Measurements from ENCODE around the gene SELP. TPM values are rescaled to one million over a fixed set of nuclear protein-coding genes. Genes with fewer than 3 reads are reported as not detected.

SELP gene
- total and polyA plus RNA-seq, 2 of the 13 experiments (the other 11 are each of a cell fraction or from before 2014, with no cell fraction given) = 0.11 TPM; not detected in 1

DNA sequence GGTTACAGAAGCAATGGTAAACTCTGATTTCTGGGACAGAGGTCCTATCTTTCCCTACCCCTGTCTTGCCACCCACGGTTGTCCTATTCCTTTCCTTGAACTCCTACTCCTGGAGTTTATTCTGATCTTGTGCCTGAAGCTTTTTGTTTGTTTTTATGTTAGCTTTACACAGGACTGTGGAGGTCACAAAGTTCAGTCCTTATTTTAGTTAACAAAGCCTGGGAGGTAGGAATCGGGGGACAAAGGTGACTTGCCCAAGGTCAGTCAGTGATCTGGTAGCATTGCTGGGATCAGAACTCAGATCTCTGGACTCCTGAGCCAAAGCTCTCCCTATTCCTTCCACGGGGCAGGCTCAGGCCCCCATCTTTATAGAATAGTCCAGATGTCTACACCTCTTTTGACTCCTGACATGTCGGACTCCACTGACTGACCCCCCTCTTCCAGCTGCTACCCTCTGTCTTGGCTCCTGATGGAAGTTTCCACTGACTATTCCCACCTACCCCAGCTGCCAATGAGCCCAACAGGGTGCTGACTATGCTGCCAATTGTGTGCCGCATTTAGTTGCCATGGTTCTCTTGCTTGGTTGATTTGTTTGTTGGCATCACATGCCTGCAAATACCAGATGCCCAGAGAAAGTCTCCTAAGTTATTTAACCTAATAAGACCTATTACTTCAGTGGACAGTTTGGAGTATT, 53.5 kb downstream of the SELP start (continued):
- TF ChIP-seq ZNF12 (CRISPR knock-in tag; IDR thresholded peaks at IDR 0.05) (no peak), ZNF883 (CRISPR knock-in tag; IDR thresholded peaks at IDR 0.05; ENCODE audit: not compliant biosample characterization) (no peak), POLR2A (IDR thresholded peaks at IDR 0.05; ENCODE audit: insufficient read depth in 1 of 2, low read depth in 2 of 2, low read length in 2 of 2) (no peak), ZNF749 (CRISPR knock-in tag; IDR thresholded peaks at IDR 0.05; ENCODE audit: borderline replicate concordance) (no peak), ZNF616 (CRISPR knock-in tag; IDR thresholded peaks at IDR 0.05; ENCODE audit: low read depth) (no peak), POGZ (CRISPR knock-in tag; IDR thresholded peaks at IDR 0.05) (peak; percentile 82), ZNF644 (CRISPR knock-in tag; IDR thresholded peaks at IDR 0.05; ENCODE audit: low read depth) (no peak), PCBP1 (IDR thresholded peaks at IDR 0.05; ENCODE audit: borderline replicate concordance, low read depth, low read length) (no peak), ZNF367 (CRISPR knock-in tag; IDR thresholded peaks at IDR 0.05; ENCODE audit: borderline replicate concordance) (no peak), FOXJ3 (CRISPR knock-in tag; IDR thresholded peaks at IDR 0.05; ENCODE audit: borderline replicate concordance) (0 out of 2 replicates have a peak, but pooled peaks have one; percentile 14), RAD51 (IDR thresholded peaks at IDR 0.05; ENCODE audit: borderline replicate concordance) (no peak), ZNF546 (CRISPR knock-in tag; conservative IDR thresholded peaks at IDR 0.05) (no peak), PCBP2 (optimal IDR thresholded peaks at IDR 0.05; ENCODE audit: low read depth, low read length, poor library complexity, severe bottlenecking) (no peak), PRPF4 (IDR thresholded peaks at IDR 0.05; ENCODE audit: low read depth, low read length, poor library complexity, severe bottlenecking) (no peak), NFRKB (IDR thresholded peaks at IDR 0.05) (no peak), SETDB1 (CRISPR knock-in tag; IDR thresholded peaks at IDR 0.05; ENCODE audit: borderline replicate concordance) (no peak), RFX1 (IDR thresholded peaks at IDR 0.05) (peak; percentile 16; the same call in 1 of the 2 replicates), ZNF780A (CRISPR knock-in tag; IDR thresholded peaks at IDR 0.05) (no peak)
- TF ChIP-seq, protein P1, sequence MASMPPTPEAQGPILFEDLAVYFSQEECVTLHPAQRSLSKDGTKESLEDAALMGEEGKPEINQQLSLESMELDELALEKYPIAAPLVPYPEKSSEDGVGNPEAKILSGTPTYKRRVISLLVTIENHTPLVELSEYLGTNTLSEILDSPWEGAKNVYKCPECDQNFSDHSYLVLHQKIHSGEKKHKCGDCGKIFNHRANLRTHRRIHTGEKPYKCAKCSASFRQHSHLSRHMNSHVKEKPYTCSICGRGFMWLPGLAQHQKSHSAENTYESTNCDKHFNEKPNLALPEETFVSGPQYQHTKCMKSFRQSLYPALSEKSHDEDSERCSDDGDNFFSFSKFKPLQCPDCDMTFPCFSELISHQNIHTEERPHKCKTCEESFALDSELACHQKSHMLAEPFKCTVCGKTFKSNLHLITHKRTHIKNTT (CRISPR knock-in tag; IDR thresholded peaks at IDR 0.05) = no peak
- TF ChIP-seq, protein P2, sequence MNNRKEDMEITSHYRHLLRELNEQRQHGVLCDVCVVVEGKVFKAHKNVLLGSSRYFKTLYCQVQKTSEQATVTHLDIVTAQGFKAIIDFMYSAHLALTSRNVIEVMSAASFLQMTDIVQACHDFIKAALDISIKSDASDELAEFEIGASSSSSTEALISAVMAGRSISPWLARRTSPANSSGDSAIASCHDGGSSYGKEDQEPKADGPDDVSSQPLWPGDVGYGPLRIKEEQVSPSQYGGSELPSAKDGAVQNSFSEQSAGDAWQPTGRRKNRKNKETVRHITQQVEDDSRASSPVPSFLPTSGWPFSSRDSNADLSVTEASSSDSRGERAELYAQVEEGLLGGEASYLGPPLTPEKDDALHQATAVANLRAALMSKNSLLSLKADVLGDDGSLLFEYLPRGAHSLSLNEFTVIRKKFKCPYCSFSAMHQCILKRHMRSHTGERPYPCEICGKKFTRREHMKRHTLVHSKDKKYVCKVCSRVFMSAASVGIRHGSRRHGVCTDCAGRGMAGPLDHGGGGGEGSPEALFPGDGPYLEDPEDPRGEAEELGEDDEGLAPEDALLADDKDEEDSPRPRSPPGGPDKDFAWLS (CRISPR knock-in tag; IDR thresholded peaks at IDR 0.05; ENCODE audit: borderline replicate concordance) = no peak
- TF ChIP-seq, protein P3, sequence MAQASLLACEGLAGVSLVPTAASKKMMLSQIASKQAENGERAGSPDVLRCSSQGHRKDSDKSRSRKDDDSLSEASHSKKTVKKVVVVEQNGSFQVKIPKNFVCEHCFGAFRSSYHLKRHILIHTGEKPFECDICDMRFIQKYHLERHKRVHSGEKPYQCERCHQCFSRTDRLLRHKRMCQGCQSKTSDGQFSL (CRISPR knock-in tag; IDR thresholded peaks at IDR 0.05) = no peak
- TF ChIP-seq, protein P4, sequence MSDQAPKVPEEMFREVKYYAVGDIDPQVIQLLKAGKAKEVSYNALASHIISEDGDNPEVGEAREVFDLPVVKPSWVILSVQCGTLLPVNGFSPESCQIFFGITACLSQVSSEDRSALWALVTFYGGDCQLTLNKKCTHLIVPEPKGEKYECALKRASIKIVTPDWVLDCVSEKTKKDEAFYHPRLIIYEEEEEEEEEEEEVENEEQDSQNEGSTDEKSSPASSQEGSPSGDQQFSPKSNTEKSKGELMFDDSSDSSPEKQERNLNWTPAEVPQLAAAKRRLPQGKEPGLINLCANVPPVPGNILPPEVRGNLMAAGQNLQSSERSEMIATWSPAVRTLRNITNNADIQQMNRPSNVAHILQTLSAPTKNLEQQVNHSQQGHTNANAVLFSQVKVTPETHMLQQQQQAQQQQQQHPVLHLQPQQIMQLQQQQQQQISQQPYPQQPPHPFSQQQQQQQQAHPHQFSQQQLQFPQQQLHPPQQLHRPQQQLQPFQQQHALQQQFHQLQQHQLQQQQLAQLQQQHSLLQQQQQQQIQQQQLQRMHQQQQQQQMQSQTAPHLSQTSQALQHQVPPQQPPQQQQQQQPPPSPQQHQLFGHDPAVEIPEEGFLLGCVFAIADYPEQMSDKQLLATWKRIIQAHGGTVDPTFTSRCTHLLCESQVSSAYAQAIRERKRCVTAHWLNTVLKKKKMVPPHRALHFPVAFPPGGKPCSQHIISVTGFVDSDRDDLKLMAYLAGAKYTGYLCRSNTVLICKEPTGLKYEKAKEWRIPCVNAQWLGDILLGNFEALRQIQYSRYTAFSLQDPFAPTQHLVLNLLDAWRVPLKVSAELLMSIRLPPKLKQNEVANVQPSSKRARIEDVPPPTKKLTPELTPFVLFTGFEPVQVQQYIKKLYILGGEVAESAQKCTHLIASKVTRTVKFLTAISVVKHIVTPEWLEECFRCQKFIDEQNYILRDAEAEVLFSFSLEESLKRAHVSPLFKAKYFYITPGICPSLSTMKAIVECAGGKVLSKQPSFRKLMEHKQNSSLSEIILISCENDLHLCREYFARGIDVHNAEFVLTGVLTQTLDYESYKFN (CRISPR knock-in tag; conservative IDR thresholded peaks at IDR 0.05) = peak; percentile 90
- TF ChIP-seq, protein P5, sequence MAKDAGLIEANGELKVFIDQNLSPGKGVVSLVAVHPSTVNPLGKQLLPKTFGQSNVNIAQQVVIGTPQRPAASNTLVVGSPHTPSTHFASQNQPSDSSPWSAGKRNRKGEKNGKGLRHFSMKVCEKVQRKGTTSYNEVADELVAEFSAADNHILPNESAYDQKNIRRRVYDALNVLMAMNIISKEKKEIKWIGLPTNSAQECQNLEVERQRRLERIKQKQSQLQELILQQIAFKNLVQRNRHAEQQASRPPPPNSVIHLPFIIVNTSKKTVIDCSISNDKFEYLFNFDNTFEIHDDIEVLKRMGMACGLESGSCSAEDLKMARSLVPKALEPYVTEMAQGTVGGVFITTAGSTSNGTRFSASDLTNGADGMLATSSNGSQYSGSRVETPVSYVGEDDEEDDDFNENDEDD (CRISPR knock-in tag; IDR thresholded peaks at IDR 0.05; ENCODE audit: borderline replicate concordance) = no peak

Measured in HepG2 (cell line).